Epithelial cell of prostate (primary cell): ENCODE measurements around the gene PRUNE2.

Experiments used
- DNase-seq: peaks from one replicate; pipeline ENCODE4 v3.0.0-alpha.2; 2011; ENCODE audit warnings: low read depth, low spot score
- H3K27ac ChIP-seq: fragments of 450-650 bp; 2 replicates; pipeline ENCODE4 v1.5.1; 2017; ENCODE audit warnings: mild to moderate bottlenecking

The PRUNE2 gene

DNA sequence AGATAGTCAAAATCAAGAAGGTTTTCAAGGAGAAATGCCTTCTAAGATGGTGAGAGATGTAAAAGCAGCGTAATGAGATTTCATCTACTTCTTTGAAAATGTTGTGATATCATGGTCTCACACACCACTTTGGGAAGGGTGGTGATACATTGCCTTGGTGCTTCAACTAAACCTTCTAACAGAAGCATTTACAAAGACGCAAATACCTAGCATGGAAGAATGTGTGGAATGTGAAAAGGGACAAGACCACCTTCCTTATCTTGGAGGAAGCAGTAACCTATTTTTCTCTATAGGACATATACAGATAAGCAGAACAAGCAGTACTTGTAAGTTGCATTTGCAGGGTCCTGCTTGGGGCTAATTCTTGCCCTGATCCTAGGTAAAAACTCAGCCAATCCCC lies 102.8 kb downstream of the PRUNE2 start:
- no peak for DNase-seq
- no peak overlapping the region for H3K27ac ChIP-seq

DNA sequence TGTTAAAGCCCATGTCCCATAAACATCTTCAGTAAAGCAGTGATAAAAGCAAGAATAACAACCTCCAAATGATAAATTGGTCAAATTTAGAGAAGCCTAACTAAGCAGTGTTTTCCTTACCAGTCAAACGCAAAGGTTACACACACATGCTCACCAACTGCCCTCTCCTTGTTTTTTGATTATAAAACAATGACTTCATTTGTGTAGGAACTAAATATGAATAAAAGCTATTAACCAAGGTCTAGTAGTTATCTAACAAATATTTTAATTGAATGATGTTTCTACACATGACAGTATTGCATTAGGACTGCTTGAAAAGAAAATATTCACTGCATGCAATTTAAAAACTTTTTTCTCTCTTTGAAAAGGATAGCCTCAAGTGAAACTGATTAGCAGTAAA lies 105.0 kb downstream of the PRUNE2 start:
- H3K27ac ChIP-seq = no peak overlapping the region
- DNase-seq = no peak

DNA sequence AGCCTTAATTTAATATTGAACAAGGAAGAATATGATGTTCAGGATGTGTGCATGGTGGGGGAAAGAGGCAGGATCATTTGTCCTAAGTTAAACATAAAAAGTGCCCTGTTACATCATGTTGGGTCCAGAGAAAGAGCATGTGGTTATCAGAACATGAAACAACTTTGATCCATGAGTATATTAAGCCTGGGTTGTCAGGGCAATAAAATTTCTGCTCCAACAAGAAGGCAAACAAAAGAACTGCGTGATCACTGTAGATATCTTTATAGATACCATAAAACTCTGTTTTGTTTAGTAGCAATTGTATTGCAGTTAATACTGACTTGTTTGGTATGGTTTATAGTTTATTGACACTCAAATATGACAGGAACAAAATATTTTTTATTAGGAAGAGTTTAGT lies 106.4 kb downstream of the PRUNE2 start:
- no peak overlapping the region for H3K27ac ChIP-seq

DNA sequence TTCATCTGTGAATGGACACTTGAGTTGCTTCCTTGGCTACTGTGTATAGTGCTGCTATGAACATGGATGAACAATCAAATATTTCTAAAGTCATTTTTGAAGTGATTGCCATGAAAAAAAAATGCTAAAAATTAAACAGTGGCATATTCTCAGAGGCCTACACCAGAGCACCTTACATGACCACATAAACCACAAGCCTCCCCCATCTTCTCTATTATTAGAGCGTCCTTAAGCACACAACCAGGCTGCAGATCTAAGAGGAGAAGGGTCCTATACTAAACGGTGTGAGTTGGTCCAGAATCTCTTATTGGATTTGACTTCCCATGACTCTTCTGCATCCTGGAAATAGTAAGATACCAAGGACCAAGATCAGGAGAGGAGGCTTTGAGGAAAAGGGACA lies 107.4 kb downstream of the PRUNE2 start:
- DNase-seq = no peak
- no peak overlapping the region for H3K27ac ChIP-seq

More for the DNA sequence above, 106.4 kb downstream of the PRUNE2 start:
- no peak for DNase-seq

DNA sequence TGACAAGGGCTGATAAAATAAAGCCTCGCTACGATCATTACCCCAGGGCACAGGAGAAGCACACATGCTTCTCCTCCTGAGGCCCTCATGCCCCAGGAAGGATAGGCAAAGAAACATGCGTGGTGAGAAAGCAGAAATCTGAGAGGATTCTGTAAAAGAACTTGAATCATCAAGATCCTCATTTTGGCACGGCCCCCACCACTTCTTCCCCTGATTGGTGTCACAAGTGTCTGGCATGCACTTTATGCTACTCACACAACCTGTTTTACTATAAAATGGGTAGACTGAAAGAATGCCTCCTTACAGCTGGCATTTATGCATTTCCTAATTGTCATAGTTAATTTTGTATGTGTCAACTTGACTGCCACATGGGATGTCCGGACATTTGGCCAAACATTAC lies 109.6 kb downstream of the PRUNE2 start:
- no peak for DNase-seq
- no peak overlapping the region for H3K27ac ChIP-seq

DNA sequence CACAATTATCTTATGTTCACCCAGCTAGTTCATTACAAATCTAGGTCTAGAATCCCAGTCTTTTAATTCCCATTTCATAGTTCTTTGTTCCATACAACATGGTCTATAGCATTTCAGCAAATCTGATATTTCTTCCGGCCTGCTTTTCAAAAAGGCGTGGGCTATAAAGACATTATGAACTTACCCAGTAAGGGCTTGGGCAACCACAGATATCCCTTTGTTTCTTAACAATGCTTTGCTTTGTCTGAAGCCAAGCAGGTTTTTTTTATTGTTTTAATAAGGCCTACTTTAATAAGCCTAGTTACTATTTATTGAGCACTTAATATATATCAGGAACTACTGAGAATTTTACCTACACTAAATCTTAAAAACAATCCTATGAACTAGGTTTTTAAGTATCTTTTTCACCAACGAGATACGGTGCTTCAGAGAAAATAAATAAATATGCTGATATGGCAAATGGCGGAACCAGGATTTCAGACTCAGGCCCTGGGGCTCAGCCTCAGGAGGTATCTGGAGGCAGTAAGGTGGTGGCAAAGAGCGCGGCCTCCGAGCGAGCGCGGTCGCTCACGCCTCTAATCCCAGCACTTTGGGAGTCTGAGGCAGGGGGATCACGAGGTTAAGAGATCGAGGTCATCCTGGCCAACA lies 112.0 kb downstream of the PRUNE2 start:
- DNase-seq = no peak
- no peak overlapping the region for H3K27ac ChIP-seq

DNA sequence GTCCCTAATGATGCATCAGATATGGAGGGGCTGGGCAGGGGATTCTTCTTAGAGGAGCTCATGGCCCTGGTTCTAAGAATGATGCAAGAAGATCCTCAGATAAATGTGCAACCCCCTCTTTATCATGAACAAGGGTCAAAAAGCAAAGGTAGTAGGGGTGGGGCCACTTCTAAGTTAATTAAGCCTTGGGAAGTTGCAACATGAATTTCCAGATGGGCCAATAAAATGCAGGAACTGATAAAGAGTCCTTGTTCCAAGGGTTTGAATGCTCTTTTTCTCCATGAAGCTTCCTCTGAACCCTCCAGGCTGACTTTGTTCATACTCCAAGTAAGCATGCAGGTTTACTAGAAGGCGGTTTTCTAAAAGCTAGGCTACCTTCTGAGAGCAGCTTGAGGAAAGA lies 116.1 kb downstream of the PRUNE2 start:
- H3K27ac ChIP-seq = no peak overlapping the region
- no peak for DNase-seq

DNA sequence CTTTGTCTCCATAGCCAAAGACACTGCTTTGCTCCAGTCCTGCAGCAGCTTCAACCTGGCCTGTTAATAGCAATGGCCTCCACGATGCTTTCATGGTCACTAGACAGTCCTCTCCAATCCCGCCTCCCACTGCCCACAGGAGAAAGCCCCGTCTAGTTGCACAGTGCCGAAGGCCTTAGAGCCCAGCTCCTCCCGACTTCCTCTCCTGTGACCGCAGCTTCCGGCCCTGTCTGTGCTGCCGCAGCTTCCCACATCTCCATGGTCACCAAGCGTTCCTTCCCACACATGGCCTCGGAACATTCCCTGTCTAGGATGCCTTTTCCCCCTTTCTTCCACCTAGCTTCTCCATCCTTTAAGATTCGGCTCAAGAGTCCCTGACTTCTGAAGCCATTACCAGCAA lies 118.2 kb downstream of the PRUNE2 start:
- H3K27ac ChIP-seq = no peak overlapping the region
- no peak for DNase-seq

DNA sequence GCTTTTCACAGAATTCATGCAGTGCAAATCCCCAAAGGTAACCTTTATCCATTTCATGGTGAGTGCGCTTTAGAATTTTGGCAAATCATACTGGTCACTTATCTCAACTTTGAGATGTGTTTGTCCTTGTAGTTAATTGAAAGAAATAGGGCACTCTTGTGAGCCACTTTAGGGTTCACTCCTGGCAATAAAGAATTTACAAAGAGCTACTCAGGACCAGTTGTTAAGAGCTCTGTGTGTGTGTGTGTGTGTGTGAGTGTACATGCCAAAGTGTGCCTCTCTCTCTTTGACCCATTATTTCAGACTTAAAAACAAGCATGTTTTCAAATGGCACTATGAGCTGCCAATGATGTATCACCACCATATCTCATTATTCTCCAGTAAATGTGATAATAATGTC lies 120.4 kb downstream of the PRUNE2 start:
- no peak overlapping the region for H3K27ac ChIP-seq
- no peak for DNase-seq

DNA sequence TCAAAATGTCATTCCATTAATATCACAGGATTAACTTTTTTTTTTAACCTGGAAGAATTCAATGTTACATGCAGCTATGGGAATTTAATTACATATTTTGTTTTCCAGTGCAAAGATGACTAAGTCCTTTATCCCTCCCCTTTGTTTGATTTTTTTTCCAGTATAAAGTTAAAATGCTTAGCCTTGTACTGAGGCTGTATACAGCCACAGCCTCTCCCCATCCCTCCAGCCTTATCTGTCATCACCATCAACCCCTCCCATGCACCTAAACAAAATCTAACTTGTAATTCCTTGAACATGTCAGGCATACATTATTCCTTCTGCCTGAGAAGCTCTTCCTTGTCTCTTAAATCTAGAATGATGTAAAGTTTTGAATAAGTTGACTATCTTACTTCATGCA lies 121.0 kb downstream of the PRUNE2 start:
- no peak overlapping the region for H3K27ac ChIP-seq
- DNase-seq = no peak

DNA sequence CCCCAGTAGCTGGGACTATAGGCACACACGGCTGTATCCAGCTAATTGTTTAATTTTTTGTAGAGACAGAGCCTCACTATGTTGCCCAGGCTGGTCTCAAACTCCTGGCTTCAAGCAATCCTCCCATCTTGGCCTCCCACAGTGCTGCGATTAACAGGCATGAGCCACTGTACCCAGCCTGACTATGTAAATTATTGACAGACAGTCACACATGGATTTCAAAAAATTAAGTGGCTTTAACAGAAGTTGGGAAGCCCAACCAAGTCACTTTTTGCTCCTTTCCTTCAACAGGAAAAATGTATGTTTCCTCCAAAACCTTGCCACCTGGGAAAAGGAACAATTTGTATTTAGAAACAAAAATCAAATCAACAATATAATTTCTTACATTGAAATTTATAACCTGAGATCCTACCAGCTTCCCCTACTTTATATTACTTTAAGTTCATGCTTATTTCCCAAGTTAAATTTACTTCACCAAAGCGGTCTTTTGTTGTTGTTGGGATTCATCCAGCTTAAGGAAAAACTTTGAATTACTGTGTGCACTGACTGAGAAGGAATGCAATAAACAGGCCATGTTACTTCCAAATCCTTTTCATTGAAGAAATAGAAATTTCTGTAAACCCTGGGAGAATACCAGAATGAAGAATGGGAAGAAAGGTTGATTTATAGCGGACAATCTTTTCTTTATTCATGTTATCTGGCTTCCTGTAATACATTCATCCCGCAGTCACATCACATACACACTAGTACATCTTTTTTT lies 133.0 kb downstream of the PRUNE2 start:
- DNase-seq = no peak
- H3K27ac ChIP-seq = no peak overlapping the region

DNA sequence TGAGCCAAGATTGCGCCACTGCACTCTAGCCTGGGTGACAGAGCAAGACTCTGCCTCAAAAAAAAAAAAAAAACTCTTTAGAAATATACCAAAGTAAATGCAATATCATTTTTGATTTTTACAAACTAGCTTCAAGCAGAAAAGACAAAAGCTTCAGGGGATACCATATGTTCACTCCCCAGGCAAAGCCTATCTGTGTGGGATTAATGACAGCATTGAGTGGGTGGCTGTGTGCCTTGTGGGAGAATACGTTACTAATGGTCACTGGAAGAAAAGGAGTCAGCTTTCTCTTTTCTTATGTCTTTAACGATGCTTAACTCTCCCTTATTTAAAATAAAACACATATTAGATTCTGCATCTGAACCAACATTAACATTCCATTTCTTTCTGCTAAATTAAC lies 139.8 kb downstream of the PRUNE2 start:
- H3K27ac ChIP-seq = no peak overlapping the region
- no peak for DNase-seq

DNA sequence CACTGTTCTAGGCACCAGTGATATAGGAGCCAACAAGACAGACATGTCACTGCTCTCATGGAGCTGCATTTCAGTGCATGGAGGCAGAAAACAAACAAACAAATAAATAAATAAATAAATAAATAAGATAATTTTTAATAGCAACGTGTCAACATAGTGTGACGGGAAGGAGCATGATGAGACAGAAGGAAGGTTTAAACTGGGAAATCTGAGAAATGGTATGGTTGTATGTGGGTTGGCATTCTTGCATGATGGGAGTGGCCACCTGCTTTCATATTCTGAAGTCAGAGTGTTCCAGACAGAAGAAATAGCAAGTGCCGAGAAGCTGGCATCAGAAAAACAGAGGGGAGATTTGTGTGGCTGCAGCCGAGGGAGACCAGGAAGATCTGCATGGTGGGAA lies 141.8 kb downstream of the PRUNE2 start, which contains the start of gene PCA3:
Gene PCA3 (plus strand): TSS at position 301 of the 400 bp plus-strand sequence.
- no peak for DNase-seq
- no peak within 1 kb of the TSS for H3K27ac ChIP-seq

DNA sequence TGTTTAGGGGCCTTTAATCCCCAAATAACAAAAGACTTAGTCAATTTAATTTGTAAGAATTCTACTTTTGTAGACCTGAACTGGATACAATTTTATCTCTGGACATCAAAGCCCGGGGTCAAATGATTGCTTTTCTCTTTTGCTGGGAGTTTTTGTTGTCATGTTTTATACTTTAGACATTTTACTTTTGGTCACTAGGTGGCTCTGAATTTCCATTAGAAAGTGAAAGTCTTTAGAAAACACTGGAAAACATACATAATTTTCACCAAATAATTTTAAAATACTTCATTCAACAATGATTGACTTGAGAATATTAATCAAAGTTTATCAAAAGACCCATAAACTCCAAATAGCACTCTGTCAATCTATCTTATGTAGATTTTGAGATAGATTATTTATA lies 144.5 kb downstream of the PRUNE2 start:
- DNase-seq = no peak
- H3K27ac ChIP-seq = no peak overlapping the region

DNA sequence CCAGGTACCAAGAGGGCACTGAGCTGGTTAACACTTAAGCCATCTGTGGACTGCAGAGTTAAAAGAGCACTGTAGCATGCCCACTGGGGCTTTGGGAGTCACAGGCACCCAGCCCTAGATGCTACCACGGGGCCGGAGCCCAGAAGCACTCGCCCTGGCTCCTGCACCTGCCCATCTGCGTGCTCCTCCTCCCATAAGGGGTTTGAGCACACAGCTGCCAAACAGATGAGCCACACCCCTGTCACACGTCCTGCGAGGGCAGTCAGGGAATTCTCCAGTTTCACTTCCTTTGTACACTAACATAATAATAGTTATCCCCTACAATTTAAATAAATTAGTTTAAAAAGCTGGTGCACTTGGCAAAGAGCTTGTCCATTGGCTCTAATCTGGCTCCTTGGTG lies 146.2 kb downstream of the PRUNE2 start:
- DNase-seq = no peak
- H3K27ac ChIP-seq = no peak overlapping the region

DNA sequence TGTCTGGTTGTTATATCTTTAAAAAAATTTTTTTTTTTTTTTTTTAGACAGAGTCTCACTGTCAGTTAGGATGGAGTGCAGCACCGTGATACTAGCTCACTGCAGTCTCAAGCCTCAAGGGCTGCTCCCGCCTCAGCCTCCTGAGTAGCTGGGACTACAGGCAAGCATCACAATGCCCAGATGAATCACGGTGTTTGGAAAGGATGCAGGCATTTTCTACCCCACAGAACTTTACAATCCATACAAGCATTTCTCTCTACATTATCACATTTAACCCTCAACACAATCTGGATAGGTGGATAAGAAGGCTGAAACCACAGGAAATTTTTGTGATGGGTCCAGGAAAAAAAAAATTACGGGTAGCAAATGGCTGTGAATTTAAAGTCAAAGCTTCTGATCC lies 147.4 kb downstream of the PRUNE2 start:
- DNase-seq = no peak
- H3K27ac ChIP-seq = no peak overlapping the region

DNA sequence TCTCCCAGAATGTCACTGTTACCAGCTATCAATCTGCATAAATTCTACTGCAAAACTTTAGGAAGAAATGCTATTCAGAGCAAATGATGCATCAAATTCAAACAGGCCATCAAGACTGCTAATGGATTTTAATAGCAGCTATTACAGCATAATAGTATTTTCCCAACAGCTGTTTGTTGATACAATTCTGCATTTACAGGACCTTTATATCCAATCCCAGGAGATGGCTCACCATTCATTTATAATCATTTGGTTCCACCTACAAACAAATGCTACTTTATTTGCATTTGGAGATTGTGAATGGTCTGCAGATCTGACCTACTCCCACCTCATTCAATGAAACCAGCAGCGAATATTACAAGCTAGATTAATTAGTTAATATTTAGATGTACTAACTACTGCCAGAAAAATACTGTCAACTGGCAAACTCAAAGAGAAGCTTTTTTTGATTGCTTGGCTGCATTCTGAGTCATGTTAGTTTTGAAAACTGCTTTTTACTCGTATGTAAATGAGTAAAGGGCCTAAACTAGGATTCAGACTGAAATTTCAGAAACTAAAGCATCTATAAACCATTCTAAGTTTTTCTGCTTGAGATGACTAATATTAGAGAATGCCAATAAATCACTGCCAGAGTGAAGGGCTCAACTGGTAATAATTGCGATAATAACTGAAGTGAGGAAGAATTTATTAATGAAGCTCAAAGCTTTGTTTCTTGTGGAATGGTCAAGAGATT lies 148.8 kb downstream of the PRUNE2 start:
- no peak for DNase-seq
- no peak overlapping the region for H3K27ac ChIP-seq

DNA sequence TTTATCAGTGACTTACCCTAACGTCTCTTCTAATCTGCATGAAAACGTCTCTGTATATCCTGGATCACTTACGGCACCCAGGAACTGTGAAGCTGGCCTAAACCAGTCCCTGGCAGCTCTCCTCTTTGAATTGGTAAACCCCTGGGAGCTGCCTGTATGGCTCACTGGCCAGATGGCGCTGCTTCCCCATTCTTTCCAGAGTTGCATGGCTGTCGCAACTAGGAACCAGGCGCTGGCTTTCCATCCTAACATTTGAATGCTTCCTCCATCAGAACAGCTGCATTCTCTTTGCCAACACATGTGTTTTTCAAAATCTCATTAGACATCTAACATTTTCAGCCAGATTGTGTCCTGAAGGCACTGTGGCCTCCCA lies 149.7 kb downstream of the PRUNE2 start:
- H3K27ac ChIP-seq = no peak overlapping the region
- DNase-seq = no peak

DNA sequence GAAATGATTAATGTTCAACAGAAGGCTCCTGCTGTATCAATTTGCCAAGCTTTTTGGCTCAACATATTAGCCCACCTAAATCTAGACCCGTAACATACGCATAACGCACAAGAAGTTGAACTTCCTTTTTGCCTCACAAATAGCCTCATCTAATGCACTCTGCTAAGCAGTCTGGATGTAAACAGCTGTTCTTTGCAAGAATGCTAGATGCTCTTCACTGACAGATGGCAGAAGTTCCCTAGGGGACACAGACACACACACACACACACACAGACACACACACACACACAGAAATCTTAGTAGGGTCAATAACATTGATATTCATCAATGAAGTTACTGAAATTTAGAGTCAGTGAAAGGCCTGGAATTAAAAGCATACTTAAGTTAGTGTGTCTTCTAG lies 154.9 kb downstream of the PRUNE2 start:
- H3K27ac ChIP-seq = no peak overlapping the region
- DNase-seq = no peak

DNA sequence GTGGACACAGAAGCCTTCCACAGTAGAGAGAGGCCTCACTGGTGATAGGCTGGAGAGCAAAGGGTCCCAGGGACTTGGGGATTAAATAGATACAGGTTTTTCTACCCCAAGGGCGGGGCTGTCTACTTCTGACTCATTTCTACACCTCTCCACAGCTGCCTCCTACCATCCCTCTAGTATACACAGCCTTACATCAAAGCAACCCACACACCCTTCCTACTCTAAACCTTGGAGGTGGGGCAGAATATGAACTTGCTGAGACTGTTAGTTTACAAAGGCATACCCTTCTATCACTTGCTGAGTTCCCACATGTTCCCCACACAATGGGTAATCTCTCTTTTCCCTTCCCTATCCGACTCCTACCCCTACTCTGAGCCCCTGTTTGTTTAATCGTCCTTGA lies 161.6 kb downstream of the PRUNE2 start:
- H3K27ac ChIP-seq = no peak overlapping the region
- DNase-seq = no peak

DNA sequence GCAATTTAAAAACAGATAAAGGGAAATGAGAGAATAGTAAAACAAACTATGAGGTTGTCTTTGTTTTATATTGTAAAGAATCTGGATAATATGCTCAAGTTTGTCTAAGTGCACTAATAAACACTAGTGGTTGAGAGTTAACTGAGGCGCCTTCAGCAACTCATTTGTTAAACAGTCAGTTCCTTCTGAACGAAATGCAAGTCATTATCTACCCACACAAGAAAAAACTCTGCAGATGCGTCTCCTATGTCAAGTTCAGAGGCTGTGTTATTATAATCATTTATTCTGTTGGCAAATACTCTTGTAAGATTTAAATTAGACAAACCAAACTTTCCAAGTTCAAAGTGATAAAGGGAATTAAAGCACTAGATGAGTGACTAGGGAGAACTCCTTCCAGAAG lies 162.0 kb downstream of the PRUNE2 start:
- no peak overlapping the region for H3K27ac ChIP-seq

More for the DNA sequence above, 162.0 kb downstream of the PRUNE2 start:
- DNase-seq = no peak
